K562 (cell line): ENCODE measurements around the gene GPC3. TPM values are rescaled to one million over a fixed set of nuclear protein-coding genes. Genes with fewer than 3 reads are reported as not detected.

Experiments
- ATAC-seq: fragments of 200-7000 bp; cut with Tn5 transposase; 3 replicates; pipeline ENCODE4 v1.9.1; 2020; ENCODE audit warnings: moderate library complexity
- BruUV-seq: library from RNA; stranded (reverse); fragments of 400-500 nt; replicated peaks from 2 replicates; lab custom pipeline; 2021; lab: Mats Ljungman, UMichigan
- CTCF ChIA-PET: fragments of 300-600 bp; formaldehyde crosslinking; extraction: SDS; loops from one replicate; lab custom pipeline; 2021; ENCODE audit warnings: low intra/inter-chr PET ratio; lab: Yijun Ruan, JAX
- POLR2A ChIA-PET: fragments of 300-600, 350-650 bp; sonication (Branson Sonifier 250); formaldehyde crosslinking; extraction: SDS; loops from one replicate; lab custom pipeline; 2021; ENCODE audit warnings: antibody characterized with exemption, inconsistent platforms; lab: Yijun Ruan, JAX
- DNase-seq, 4 experiments: peaks; one replicate each; pipeline versions ENCODE4 v3.0.0 to v3.0.0-alpha.2; 2011 to 2018; ENCODE audit warnings: low spot score in 3 of 4, mixed read lengths in 3 of 4; ENCODE audit errors: extremely low read depth in 1 of 4
- FAIRE-seq: peaks from 2 replicates; lab custom pipeline; 2011; peaks lifted over from hg19 to GRCh38; lab: Jason Lieb, UNC
- H2AFZ ChIP-seq: 2 replicates; pipeline ENCODE4 v1.6.0; 2011; ENCODE audit warnings: low read depth, low read length, control low read depth, inconsistent platforms
- H3K27ac ChIP-seq: fragments of 200-600 bp; 3 replicates; pipeline ENCODE4 v1.8.0; 2011; ENCODE audit warnings: low read depth, mild to moderate bottlenecking, control low read depth, inconsistent platforms, low read length, moderate library complexity, mixed read lengths; ENCODE audit errors: extremely low read depth
- H3K27me3 ChIP-seq, 2 experiments: fragments of 300-600 bp in 1 of 2; 2 replicates in 1 of 2; 3 replicates in 1 of 2; pipeline versions ENCODE4 v1.6.0 to v1.8.0; 2011; ENCODE audit warnings: inconsistent platforms in 2 of 2, low read length in 2 of 2, mild to moderate bottlenecking in 1 of 2, mixed read lengths in 1 of 2, moderate library complexity in 1 of 2; ENCODE audit not compliant: control insufficient read depth in 2 of 2, insufficient read depth in 2 of 2
- H3K36me3 ChIP-seq: fragments of 300-600 bp; 3 replicates; pipeline ENCODE4 v1.8.0; 2011; ENCODE audit warnings: mild to moderate bottlenecking, low read length, inconsistent platforms; ENCODE audit not compliant: control insufficient read depth, insufficient read depth
- H3K4me1 ChIP-seq, 2 experiments: fragments of 200-600 bp in 1 of 2; replicated peaks in 1 of 2; 2 replicates in 1 of 2; 3 replicates in 1 of 2; pipeline versions ENCODE4 v1.5.1 to v1.8.0; 2011; ENCODE audit warnings: inconsistent platforms in 2 of 2, low read length in 2 of 2, mild to moderate bottlenecking in 1 of 2, mixed read lengths in 1 of 2, moderate library complexity in 1 of 2; ENCODE audit not compliant: control insufficient read depth in 2 of 2, insufficient read depth in 2 of 2
- H3K4me2 ChIP-seq: 2 replicates; pipeline ENCODE4 v1.6.1; 2011; ENCODE audit warnings: low read length, control low read depth, inconsistent platforms, mixed read lengths; ENCODE audit not compliant: insufficient read depth
- H3K4me3 ChIP-seq: fragments of 200-600 bp; sonication (generic), shearing (Covaris generic); 2 replicates; pipeline ENCODE4 v1.5.1; 2016; ENCODE audit warnings: control low read depth, inconsistent platforms
- H3K79me2 ChIP-seq: fragments of 200-600 bp; 3 replicates; pipeline ENCODE4 v1.8.0; 2011; ENCODE audit warnings: low read length, inconsistent platforms; ENCODE audit not compliant: control insufficient read depth, insufficient read depth
- H3K9ac ChIP-seq, 2 experiments: 2 replicates each; pipeline versions ENCODE4 v1.6.0 to v1.6.1; 2011; ENCODE audit warnings: low read depth in 2 of 2, low read length in 2 of 2, control low read depth in 1 of 2, inconsistent platforms in 1 of 2, mild to moderate bottlenecking in 1 of 2, mixed read lengths in 1 of 2; ENCODE audit not compliant: insufficient read depth in 1 of 2
- H3K9me1 ChIP-seq: one replicate; pipeline ENCODE4 v1.6.0; 2011; ENCODE audit warnings: inconsistent platforms, mild to moderate bottlenecking, low read length, moderate library complexity; ENCODE audit not compliant: control insufficient read depth, insufficient read depth
- H3K9me3 ChIP-seq: replicated peaks from 2 replicates; pipeline ENCODE4 v1.5.1; 2011; ENCODE audit warnings: low read depth, low read length, inconsistent platforms; ENCODE audit not compliant: control insufficient read depth, insufficient read depth
- H4K20me1 ChIP-seq: replicated peaks from 2 replicates; pipeline ENCODE4 v1.6.1; 2011; ENCODE audit warnings: low read length, inconsistent platforms, mixed read lengths; ENCODE audit not compliant: control insufficient read depth, insufficient read depth
- COPS2 ChIP-seq: fragments of 450-650 bp; conservative IDR thresholded peaks from 2 replicates; pipeline ENCODE4 v1.6.1; 2016; ENCODE audit warnings: mild to moderate bottlenecking, moderate library complexity
- KDM4B ChIP-seq, 2 experiments: fragments of 450-650 bp in 1 of 2; sonication (generic) in 1 of 2; IDR thresholded peaks; 2 replicates each; pipeline ENCODE4 v1.6.1; 2016 to 2017; ENCODE audit warnings: borderline replicate concordance in 2 of 2, antibody characterized with exemption in 1 of 2, low read depth in 1 of 2, mild to moderate bottlenecking in 1 of 2
- L3MBTL2 ChIP-seq: fragments of 450-650 bp; IDR thresholded peaks from 2 replicates; pipeline ENCODE4 v1.6.1; 2016; ENCODE audit warnings: mild to moderate bottlenecking, moderate library complexity
- PRDM10 ChIP-seq: fragments of 450-650 bp; IDR thresholded peaks from 2 replicates; pipeline ENCODE4 v1.6.1; 2018; ENCODE audit not compliant: partially characterized antibody
- RB1 ChIP-seq: fragments of 450-650 bp; IDR thresholded peaks from 2 replicates; pipeline ENCODE4 v1.6.1; 2017; ENCODE audit warnings: low read depth, mild to moderate bottlenecking
- TEAD2 ChIP-seq: fragments of 450-650 bp; IDR thresholded peaks from 2 replicates; pipeline ENCODE4 v1.6.1; 2016; ENCODE audit warnings: missing genetic modification characterization, control low read depth, missing compliant biosample characterization
- TRIM28 ChIP-seq: fragments of 450-650 bp; IDR thresholded peaks from 2 replicates; pipeline ENCODE4 v1.6.1; 2017
- ZNF589 ChIP-seq: fragments of 200-800 bp; sonication (Bioruptor generic); IDR thresholded peaks from 2 replicates; pipeline ENCODE4 v1.6.1; 2016; ENCODE audit warnings: low read depth, missing genetic modification characterization, missing compliant biosample characterization
- whole genome bisulfite sequencing: fragments of 100-300 bp; shearing (Covaris generic); methylation state at CpG from one replicate; pipeline ENCODE4 v1.1.6; 2016; ENCODE audit warnings: low coverage, mixed read lengths; ENCODE audit not compliant: insufficient coverage; ENCODE audit errors: missing lambda C conversion rate; 5-methylcytosine and 5-hydroxymethylcytosine counted together
- in situ Hi-C: fragments of 300-500 bp; cut with MboI; formaldehyde crosslinking; loops from 4 replicates; pipeline ENCODE4 v1.15.0; 2018; ENCODE audit warnings: inconsistent platforms, mixed read lengths
- intact Hi-C: fragments of 100-400 bp; cut with micrococcal nuclease; formaldehyde crosslinking; loops from 2 replicates; pipeline ENCODE4 v1.14.2; 2022
- polyA plus RNA-seq, 8 experiments: library from polyadenylated mRNA; depleted of rRNA in 4 of 8; stranded (reverse) in 5 of 8; unstranded in 3 of 8; fragments of >200 nt; fragmentation: Nextera tagmentation in 2 of 8; fragmentation: Illumina TruSeq in 1 of 8; extraction: Ambion mirVana in 2 of 8; extraction: Trizol in 1 of 8; gene quantifications; 2 replicates each; pipeline versions ENCODE4 v1.2.1 to v1.2.3, GENCODE V29; 2011 to 2014; ENCODE audit warnings: inconsistent platforms in 1 of 8, missing spikeins in 1 of 8
- total RNA-seq, 7 experiments: library from RNA; depleted of rRNA in 6 of 7; stranded (reverse); fragments of >200 nt in 6 of 7; fragmentation: Illumina TruSeq in 2 of 7; extraction: Trizol in 2 of 7; gene quantifications; 2 replicates each; pipeline versions ENCODE4 v1.2.1 to v1.2.3, GENCODE V29; 2011 to 2021; ENCODE audit warnings: low replicate concordance in 1 of 7
- TF ChIP-seq, protein P1 (sequence below): fragments of 250-450 bp; sonication (Bioruptor Pico); IDR thresholded peaks from 2 replicates; pipeline ENCODE4 v1.4.0; 2020
- TF ChIP-seq, protein P2 (sequence below): fragments of 250-450 bp; sonication (Bioruptor Pico); IDR thresholded peaks from 2 replicates; pipeline ENCODE4 v1.8.0; 2022; ENCODE audit warnings: inconsistent platforms, mild to moderate bottlenecking, moderate library complexity, borderline replicate concordance
- TF ChIP-seq, protein P3 (sequence below): fragments of 450-650 bp; IDR thresholded peaks from 2 replicates; pipeline ENCODE4 v1.6.1; 2016; ENCODE audit warnings: low read depth, mild to moderate bottlenecking, moderate library complexity

GPC3 gene
- total and polyA plus RNA-seq, 9 of the 15 experiments (the other 6 are each of a cell fraction or from before 2014, with no cell fraction given) = 0.42 TPM; not detected in 8

GRCh38 chrX:133669214-133669613 is 316.2 kb downstream of the GPC3 start:
- POLR2A ChIA-PET = no interaction called here
- no peak overlapping the region for H3K27ac ChIP-seq
- no peaks in the 10 kb centered on the region for H4K20me1 ChIP-seq
- no peaks in the 10 kb centered on the region for H3K4me1 ChIP-seq
- 0% methylated on average over 5 of the region's 5 CpGs for WGBS
- no peak for DNase-seq
- no peaks in the 10 kb centered on the region for H3K79me2 ChIP-seq
- FAIRE-seq = no peak
- no peaks in the 10 kb centered on the region for H3K9me3 ChIP-seq
- no peak overlapping the region for H3K4me3 ChIP-seq
- H3K4me2 ChIP-seq = no peak overlapping the region
- TF ChIP-seq TRIM28 (no peak), COPS2 (no peak), KDM4B (IDR thresholded peaks at IDR 0.05; ENCODE audit: borderline replicate concordance in 2 of 2, low read depth in 1 of 2) (no peak), RB1 (no peak), PRDM10 (no peak), L3MBTL2 (no peak), TEAD2 (no peak), ZNF589 (CRISPR knock-in tag) (no peak)
- TF ChIP-seq, protein P1, sequence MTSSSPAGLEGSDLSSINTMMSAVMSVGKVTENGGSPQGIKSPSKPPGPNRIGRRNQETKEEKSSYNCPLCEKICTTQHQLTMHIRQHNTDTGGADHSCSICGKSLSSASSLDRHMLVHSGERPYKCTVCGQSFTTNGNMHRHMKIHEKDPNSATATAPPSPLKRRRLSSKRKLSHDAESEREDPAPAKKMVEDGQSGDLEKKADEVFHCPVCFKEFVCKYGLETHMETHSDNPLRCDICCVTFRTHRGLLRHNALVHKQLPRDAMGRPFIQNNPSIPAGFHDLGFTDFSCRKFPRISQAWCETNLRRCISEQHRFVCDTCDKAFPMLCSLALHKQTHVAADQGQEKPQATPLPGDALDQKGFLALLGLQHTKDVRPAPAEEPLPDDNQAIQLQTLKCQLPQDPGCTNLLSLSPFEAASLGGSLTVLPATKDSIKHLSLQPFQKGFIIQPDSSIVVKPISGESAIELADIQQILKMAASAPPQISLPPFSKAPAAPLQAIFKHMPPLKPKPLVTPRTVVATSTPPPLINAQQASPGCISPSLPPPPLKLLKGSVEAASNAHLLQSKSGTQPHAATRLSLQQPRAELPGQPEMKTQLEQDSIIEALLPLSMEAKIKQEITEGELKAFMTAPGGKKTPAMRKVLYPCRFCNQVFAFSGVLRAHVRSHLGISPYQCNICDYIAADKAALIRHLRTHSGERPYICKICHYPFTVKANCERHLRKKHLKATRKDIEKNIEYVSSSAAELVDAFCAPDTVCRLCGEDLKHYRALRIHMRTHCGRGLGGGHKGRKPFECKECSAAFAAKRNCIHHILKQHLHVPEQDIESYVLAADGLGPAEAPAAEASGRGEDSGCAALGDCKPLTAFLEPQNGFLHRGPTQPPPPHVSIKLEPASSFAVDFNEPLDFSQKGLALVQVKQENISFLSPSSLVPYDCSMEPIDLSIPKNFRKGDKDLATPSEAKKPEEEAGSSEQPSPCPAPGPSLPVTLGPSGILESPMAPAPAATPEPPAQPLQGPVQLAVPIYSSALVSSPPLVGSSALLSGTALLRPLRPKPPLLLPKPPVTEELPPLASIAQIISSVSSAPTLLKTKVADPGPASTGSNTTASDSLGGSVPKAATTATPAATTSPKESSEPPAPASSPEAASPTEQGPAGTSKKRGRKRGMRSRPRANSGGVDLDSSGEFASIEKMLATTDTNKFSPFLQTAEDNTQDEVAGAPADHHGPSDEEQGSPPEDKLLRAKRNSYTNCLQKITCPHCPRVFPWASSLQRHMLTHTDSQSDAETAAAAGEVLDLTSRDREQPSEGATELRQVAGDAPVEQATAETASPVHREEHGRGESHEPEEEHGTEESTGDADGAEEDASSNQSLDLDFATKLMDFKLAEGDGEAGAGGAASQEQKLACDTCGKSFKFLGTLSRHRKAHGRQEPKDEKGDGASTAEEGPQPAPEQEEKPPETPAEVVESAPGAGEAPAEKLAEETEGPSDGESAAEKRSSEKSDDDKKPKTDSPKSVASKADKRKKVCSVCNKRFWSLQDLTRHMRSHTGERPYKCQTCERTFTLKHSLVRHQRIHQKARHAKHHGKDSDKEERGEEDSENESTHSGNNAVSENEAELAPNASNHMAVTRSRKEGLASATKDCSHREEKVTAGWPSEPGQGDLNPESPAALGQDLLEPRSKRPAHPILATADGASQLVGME = no peak
- TF ChIP-seq, protein P2, sequence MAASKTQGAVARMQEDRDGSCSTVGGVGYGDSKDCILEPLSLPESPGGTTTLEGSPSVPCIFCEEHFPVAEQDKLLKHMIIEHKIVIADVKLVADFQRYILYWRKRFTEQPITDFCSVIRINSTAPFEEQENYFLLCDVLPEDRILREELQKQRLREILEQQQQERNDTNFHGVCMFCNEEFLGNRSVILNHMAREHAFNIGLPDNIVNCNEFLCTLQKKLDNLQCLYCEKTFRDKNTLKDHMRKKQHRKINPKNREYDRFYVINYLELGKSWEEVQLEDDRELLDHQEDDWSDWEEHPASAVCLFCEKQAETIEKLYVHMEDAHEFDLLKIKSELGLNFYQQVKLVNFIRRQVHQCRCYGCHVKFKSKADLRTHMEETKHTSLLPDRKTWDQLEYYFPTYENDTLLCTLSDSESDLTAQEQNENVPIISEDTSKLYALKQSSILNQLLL (CRISPR knock-in tag) = no peak
- TF ChIP-seq, protein P3, sequence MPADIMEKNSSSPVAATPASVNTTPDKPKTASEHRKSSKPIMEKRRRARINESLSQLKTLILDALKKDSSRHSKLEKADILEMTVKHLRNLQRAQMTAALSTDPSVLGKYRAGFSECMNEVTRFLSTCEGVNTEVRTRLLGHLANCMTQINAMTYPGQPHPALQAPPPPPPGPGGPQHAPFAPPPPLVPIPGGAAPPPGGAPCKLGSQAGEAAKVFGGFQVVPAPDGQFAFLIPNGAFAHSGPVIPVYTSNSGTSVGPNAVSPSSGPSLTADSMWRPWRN = no peak
- TF ChIP-seq, all 486 proteins: peak for 0
- intact Hi-C loops (no loop called here), in situ Hi-C loops (loop anchor here (25.0 kb wide), 1 partner anchor 682 kb away; no protein-coding TSS in a partner anchor)
- no peak for ATAC-seq
- CTCF ChIA-PET = no interaction called here
- no peaks in the 10 kb centered on the region for H3K9me1 ChIP-seq
- BruUV-seq = no TSS peak
- H3K27me3 ChIP-seq = no peaks in the 10 kb centered on the region
- H2AFZ ChIP-seq = no peak overlapping the region
- no peaks in the 10 kb centered on the region for H3K36me3 ChIP-seq
- no peak overlapping the region for H3K9ac ChIP-seq
